ENCODE measurements around the gene TMEM63C.

DNA sequence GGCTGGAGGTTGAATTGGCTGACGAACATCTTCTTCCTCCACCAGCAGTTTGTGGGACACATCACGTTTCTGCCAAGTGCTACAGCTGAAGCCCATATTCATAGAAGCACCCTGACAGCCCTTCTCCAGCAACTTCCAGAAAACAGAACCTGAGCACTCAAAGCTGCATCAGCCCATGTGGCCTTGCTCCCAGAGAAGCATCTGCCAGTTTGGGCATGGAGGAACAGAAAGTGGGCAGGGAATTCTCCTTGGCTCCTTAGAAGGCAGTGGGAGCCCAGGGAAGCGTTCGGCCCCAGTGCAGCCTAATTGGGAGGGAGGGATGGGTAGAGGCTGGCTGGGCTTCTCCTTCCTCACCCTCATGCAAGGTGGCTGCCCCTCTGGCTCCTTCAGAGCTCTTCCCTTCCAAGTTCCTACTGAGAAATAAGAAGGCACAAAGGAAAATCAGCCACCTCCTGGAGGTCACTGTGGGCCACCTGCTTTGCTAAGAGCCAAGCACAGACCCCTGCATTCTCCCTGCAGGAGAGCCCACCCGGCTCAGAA is 93.5 kb downstream of the TMEM63C start:
- no peak for TF ChIP-seq POLR2A (IDR thresholded peaks at IDR 0.05)
- TF ChIP-seq, protein P1, sequence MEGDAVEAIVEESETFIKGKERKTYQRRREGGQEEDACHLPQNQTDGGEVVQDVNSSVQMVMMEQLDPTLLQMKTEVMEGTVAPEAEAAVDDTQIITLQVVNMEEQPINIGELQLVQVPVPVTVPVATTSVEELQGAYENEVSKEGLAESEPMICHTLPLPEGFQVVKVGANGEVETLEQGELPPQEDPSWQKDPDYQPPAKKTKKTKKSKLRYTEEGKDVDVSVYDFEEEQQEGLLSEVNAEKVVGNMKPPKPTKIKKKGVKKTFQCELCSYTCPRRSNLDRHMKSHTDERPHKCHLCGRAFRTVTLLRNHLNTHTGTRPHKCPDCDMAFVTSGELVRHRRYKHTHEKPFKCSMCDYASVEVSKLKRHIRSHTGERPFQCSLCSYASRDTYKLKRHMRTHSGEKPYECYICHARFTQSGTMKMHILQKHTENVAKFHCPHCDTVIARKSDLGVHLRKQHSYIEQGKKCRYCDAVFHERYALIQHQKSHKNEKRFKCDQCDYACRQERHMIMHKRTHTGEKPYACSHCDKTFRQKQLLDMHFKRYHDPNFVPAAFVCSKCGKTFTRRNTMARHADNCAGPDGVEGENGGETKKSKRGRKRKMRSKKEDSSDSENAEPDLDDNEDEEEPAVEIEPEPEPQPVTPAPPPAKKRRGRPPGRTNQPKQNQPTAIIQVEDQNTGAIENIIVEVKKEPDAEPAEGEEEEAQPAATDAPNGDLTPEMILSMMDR (IDR thresholded peaks at IDR 0.05): no peak

Data from thyroid gland (tissue), 4 donors.